SK-N-SH (cell line): ENCODE data around the gene RAD23B. TPM values are rescaled to one million over a fixed set of nuclear protein-coding genes. Genes with fewer than 3 reads are reported as not detected.
A peak's percentile ranks its signal among the peaks of the same experiment; 100 is the strongest.

Experiments used
- CTCF ChIA-PET: fragments of 300-600, 350-600 bp; formaldehyde crosslinking; extraction: SDS; loops from one replicate; lab custom pipeline; 2021; lab: Yijun Ruan, JAX
- POLR2A ChIA-PET: fragments of 350-600 bp; sonication (Branson Sonifier 250); formaldehyde crosslinking; extraction: SDS; loops from one replicate; lab custom pipeline; 2020; ENCODE audit warnings: antibody characterized with exemption, inconsistent platforms; lab: Yijun Ruan, JAX
- DNase-seq: peaks from one replicate; pipeline ENCODE4 v3.0.0; 2012
- H2AFZ ChIP-seq: fragments of 200-600 bp; sonication (generic); 2 replicates; pipeline ENCODE4 v1.8.1; 2016; ENCODE audit warnings: antibody characterized with exemption, mild to moderate bottlenecking, low read depth
- H3F3A ChIP-seq: fragments of 200-600 bp; sonication (generic); replicated peaks from 2 replicates; pipeline ENCODE3; 2016; ENCODE audit warnings: antibody characterized with exemption, mild to moderate bottlenecking; ENCODE audit not compliant: insufficient read depth
- H3K27ac ChIP-seq, 2 experiments: fragments of 200-500 bp in 1 of 2; fragments of 200-600 bp in 1 of 2; sonication (Bioruptor generic) in 1 of 2; sonication (generic), shearing (Covaris generic) in 1 of 2; 2 replicates each; pipeline versions ENCODE4 v1.5.1 to v1.6.1; 2014 to 2016; ENCODE audit warnings: low read depth in 2 of 2, inconsistent platforms in 1 of 2, low read length in 1 of 2, mild to moderate bottlenecking in 1 of 2, mixed read lengths in 1 of 2
- H3K27me3 ChIP-seq: fragments of 200-600 bp; sonication (generic), shearing (Covaris generic); 2 replicates; pipeline ENCODE4 v1.6.1; 2016; ENCODE audit warnings: mixed run types; ENCODE audit not compliant: insufficient read depth
- H3K36me3 ChIP-seq, 2 experiments: fragments of 200-500 bp in 1 of 2; fragments of 200-600 bp in 1 of 2; sonication (Bioruptor generic) in 1 of 2; sonication (generic) in 1 of 2; replicated peaks in 1 of 2; 2 replicates each; pipeline versions ENCODE3 to v1.5.1; 2014 to 2016; ENCODE audit warnings: low read length in 1 of 2, mild to moderate bottlenecking in 1 of 2; ENCODE audit not compliant: insufficient read depth in 2 of 2, control insufficient read depth in 1 of 2
- H3K4me1 ChIP-seq, 2 experiments: fragments of 200-500 bp in 1 of 2; fragments of 200-600 bp in 1 of 2; sonication (Bioruptor generic) in 1 of 2; sonication (generic), shearing (Covaris generic) in 1 of 2; 2 replicates each; pipeline versions ENCODE4 v1.5.1 to v1.6.1; 2014 to 2016; ENCODE audit warnings: low read depth in 1 of 2, low read length in 1 of 2, mixed run types in 1 of 2; ENCODE audit not compliant: insufficient read depth in 2 of 2, control insufficient read depth in 1 of 2
- H3K4me2 ChIP-seq: fragments of 200-600 bp; sonication (generic), shearing (Covaris generic); 2 replicates; pipeline ENCODE4 v1.6.1; 2017; ENCODE audit warnings: mixed run types
- H3K4me3 ChIP-seq, 2 experiments: fragments of 200-500 bp in 1 of 2; fragments of 200-600 bp in 1 of 2; sonication (Bioruptor generic) in 1 of 2; sonication (generic), shearing (Covaris generic) in 1 of 2; 2 replicates each; pipeline versions ENCODE4 v1.5.1 to v1.8.1; 2014 to 2016; ENCODE audit warnings: low read depth in 2 of 2, inconsistent platforms in 1 of 2, low read length in 1 of 2, mild to moderate bottlenecking in 1 of 2, mixed read lengths in 1 of 2, moderate library complexity in 1 of 2
- H3K79me2 ChIP-seq: fragments of 200-600 bp; sonication (generic); 2 replicates; pipeline ENCODE4 v1.8.1; 2017; ENCODE audit warnings: mild to moderate bottlenecking; ENCODE audit not compliant: insufficient read depth
- H3K9ac ChIP-seq: fragments of 200-600 bp; sonication (generic); 2 replicates; pipeline ENCODE4 v1.6.1; 2017; ENCODE audit warnings: mixed run types
- H3K9me2 ChIP-seq: fragments of 200-600 bp; sonication (generic); 2 replicates; pipeline ENCODE4 v1.6.1; 2017; ENCODE audit warnings: mixed run types
- H3K9me3 ChIP-seq: fragments of 200-600 bp; sonication (generic); 2 replicates; pipeline ENCODE4 v1.6.1; 2017; ENCODE audit warnings: mixed run types, mild to moderate bottlenecking, moderate library complexity
- H4K20me1 ChIP-seq: fragments of 200-600 bp; sonication (generic); 2 replicates; pipeline ENCODE4 v1.6.1; 2017; ENCODE audit warnings: mild to moderate bottlenecking, mixed run types; ENCODE audit not compliant: insufficient read depth
- CHD2 ChIP-seq: fragments of 150-350 bp; IDR thresholded peaks from 2 replicates; pipeline ENCODE4 v1.6.1; 2018; ENCODE audit warnings: low read length; ENCODE audit not compliant: partially characterized antibody
- EZH2phosphoT487 ChIP-seq: fragments of 200-600 bp; sonication (generic); IDR thresholded peaks from 2 replicates; pipeline ENCODE4 v1.6.1; 2017; ENCODE audit warnings: low read depth, mixed run types, mild to moderate bottlenecking, antibody characterized with exemption, moderate library complexity, borderline replicate concordance
- FOXJ3 ChIP-seq: sonication (generic); formaldehyde crosslinking; IDR thresholded peaks from 2 replicates; pipeline ENCODE4 v1.5.1; 2020; ENCODE audit warnings: mild to moderate bottlenecking, missing genetic modification reagents
- FOXM1 ChIP-seq: IDR thresholded peaks from 2 replicates; pipeline ENCODE4 v1.4.0; 2012; ENCODE audit warnings: low read depth, mild to moderate bottlenecking
- GATA2 ChIP-seq: sonication (generic); formaldehyde crosslinking; IDR thresholded peaks from 2 replicates; pipeline ENCODE4 v1.5.0; 2020; ENCODE audit warnings: mild to moderate bottlenecking, missing genetic modification reagents
- JUND ChIP-seq: IDR thresholded peaks from 2 replicates; pipeline ENCODE4 v1.4.0; 2012
- MEF2A ChIP-seq: IDR thresholded peaks from 2 replicates; pipeline ENCODE4 v1.4.0; 2012; ENCODE audit warnings: low read depth, borderline replicate concordance
- NRF1 ChIP-seq: IDR thresholded peaks from 2 replicates; pipeline ENCODE4 v1.6.1; 2012; ENCODE audit warnings: low read depth, mild to moderate bottlenecking, low read length
- RAD21 ChIP-seq: IDR thresholded peaks from 2 replicates; pipeline ENCODE4 v1.6.1; 2012; ENCODE audit warnings: mild to moderate bottlenecking, low read length
- SMC3 ChIP-seq: IDR thresholded peaks from 2 replicates; pipeline ENCODE4 v1.6.1; 2012; ENCODE audit warnings: low read depth, low read length, improper control_type of control experiment
- TCF12 ChIP-seq: IDR thresholded peaks from 2 replicates; pipeline ENCODE4 v1.4.0; 2012
- TEAD4 ChIP-seq: IDR thresholded peaks from 2 replicates; pipeline ENCODE4 v1.4.0; 2012; ENCODE audit warnings: mild to moderate bottlenecking, borderline replicate concordance; ENCODE audit not compliant: insufficient read depth
- WGBS: methylation state at CpG from one replicate; pipeline ENCODE4 v1.1.6; 2017; ENCODE audit warnings: low lambda C conversion rate; 5-methylcytosine and 5-hydroxymethylcytosine counted together
- polyA plus RNA-seq, 3 experiments: library from polyadenylated mRNA; depleted of rRNA; stranded (reverse); fragments of >200 nt; gene quantifications; 2 replicates each; pipeline ENCODE4 v1.2.3, GENCODE V29; 2012
- TF ChIP-seq, protein P1 (sequence below): IDR thresholded peaks from 2 replicates; pipeline ENCODE4 v1.6.1; 2012; ENCODE audit warnings: mild to moderate bottlenecking, low read depth, low read length, moderate library complexity
- TF ChIP-seq, protein P2 (sequence below): IDR thresholded peaks from 2 replicates; pipeline ENCODE4; 2012
- TF ChIP-seq, protein P3 (sequence below): IDR thresholded peaks from 2 replicates; pipeline ENCODE4 v1.4.0; 2012; ENCODE audit warnings: low read depth, borderline replicate concordance

The RAD23B gene
- polyA plus RNA-seq, 1 of the 3 experiments (the other 2 are of a cell fraction): 62.9 TPM

DNA sequence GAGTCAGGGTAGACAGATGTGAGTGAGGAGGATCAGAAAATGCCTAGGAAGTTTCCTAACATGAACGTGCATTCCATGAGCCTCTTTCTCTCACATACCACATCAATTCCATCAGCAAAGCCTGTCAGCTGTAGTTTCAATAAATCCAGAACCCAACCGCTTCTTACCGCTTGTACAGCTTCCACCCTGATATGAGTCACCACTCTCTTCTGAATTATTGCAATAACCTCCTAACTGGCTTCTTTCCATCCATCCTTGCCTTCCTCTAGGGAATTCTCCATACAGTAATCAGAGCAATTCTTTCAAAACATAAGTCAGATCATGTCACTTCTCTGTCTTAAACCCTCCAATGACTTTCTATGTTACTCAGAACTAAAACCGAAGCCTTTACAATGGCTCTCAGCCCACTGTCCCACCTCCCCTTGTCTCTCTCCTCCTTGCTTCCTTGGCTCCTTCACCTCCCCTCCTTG is 8.1 kb upstream of the RAD23B start (continued):
- TF ChIP-seq CHD2 (no peak), EZH2phosphoT487 (no peak), FOXM1 (peak; percentile 85; the same call in 1 of the 2 replicates), NRF1 (no peak)
- TF ChIP-seq, protein P1, sequence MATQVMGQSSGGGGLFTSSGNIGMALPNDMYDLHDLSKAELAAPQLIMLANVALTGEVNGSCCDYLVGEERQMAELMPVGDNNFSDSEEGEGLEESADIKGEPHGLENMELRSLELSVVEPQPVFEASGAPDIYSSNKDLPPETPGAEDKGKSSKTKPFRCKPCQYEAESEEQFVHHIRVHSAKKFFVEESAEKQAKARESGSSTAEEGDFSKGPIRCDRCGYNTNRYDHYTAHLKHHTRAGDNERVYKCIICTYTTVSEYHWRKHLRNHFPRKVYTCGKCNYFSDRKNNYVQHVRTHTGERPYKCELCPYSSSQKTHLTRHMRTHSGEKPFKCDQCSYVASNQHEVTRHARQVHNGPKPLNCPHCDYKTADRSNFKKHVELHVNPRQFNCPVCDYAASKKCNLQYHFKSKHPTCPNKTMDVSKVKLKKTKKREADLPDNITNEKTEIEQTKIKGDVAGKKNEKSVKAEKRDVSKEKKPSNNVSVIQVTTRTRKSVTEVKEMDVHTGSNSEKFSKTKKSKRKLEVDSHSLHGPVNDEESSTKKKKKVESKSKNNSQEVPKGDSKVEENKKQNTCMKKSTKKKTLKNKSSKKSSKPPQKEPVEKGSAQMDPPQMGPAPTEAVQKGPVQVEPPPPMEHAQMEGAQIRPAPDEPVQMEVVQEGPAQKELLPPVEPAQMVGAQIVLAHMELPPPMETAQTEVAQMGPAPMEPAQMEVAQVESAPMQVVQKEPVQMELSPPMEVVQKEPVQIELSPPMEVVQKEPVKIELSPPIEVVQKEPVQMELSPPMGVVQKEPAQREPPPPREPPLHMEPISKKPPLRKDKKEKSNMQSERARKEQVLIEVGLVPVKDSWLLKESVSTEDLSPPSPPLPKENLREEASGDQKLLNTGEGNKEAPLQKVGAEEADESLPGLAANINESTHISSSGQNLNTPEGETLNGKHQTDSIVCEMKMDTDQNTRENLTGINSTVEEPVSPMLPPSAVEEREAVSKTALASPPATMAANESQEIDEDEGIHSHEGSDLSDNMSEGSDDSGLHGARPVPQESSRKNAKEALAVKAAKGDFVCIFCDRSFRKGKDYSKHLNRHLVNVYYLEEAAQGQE: peak; percentile 44; the same call in 1 of the 2 replicates
- TF ChIP-seq, all 33 proteins: peak for 16

DNA sequence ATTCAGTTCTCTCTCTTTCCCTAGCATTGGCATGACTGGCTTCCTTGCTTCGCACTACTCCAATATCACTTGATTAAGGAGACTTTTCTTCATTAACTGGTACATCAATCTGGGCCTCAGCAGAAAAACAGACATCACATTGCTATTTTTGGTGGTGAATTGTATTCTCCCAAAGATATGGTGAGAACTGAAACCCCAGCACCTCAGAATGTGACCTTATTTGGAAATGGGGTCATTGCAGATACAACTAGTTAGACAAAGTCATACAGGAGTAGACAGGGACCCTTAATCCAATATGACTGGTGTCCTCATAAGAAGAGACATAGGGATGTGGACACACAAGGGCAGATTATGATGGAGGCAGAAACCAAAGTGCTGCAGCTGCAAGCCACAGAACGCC is 7.5 kb upstream of the RAD23B start:
- peak overlapping the region; percentile 59 to 79; a peak in 3 of 4 replicates for H3K27ac ChIP-seq
- 98% methylated on average over 2 of the region's 2 CpGs for WGBS

DNA sequence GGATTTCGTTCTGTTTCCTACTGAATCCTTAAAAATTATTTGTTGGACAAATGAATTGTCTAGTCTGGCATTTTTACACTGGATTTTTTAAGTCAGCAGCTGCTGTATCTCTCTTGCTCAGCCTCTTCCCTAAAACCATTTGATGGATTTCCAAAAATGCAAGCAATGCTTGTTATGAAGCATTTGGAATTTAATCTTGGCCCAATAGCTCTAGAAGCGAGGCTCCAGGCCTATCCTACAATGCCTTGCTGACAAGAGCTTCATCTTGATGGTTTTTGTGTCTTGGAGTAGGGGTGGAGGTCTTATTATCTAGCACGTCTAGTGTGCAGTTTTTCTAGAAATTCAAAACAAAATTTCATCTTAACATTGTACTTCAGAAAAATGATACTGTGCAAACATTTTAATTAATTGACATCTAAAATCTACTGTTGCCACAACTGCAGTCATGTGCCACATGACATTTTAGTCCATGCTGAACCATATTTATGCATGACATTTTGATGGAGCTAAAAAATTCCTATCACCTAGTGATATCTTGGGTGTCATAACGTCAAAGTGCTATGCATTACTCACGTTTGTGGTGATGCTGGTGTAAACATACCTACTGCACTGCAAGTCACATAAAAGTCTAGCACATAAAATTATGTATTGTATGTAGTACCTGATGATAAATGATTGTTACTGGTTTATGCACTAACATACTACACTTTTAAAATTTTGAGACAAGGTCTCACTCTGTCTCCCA is 5.9 kb upstream of the RAD23B start:
- H3K4me1 ChIP-seq: peaks cover 5 to 13% of the 10 kb centered on the region in 2 experiments; a peak in 2 of 4 replicates
- no peaks in the 10 kb centered on the region for H3K27me3 ChIP-seq
- H3K4me3 ChIP-seq: no peak overlapping the region
- H4K20me1 ChIP-seq: no peaks in the 10 kb centered on the region
- H3K36me3 ChIP-seq: no peaks in the 10 kb centered on the region
- no peaks in the 10 kb centered on the region for H3K79me2 ChIP-seq
- ChIA-PET POLR2A (no interaction called here), CTCF (no interaction called here)
- no peaks in the 10 kb centered on the region for H3K9me2 ChIP-seq
- TF ChIP-seq TCF12 (peak; percentile 47; the same call in 1 of the 2 replicates), RAD21 (no peak), MEF2A (no peak), TEAD4 (peak; percentile 39; the same call in 1 of the 2 replicates)
- TF ChIP-seq, protein P2, sequence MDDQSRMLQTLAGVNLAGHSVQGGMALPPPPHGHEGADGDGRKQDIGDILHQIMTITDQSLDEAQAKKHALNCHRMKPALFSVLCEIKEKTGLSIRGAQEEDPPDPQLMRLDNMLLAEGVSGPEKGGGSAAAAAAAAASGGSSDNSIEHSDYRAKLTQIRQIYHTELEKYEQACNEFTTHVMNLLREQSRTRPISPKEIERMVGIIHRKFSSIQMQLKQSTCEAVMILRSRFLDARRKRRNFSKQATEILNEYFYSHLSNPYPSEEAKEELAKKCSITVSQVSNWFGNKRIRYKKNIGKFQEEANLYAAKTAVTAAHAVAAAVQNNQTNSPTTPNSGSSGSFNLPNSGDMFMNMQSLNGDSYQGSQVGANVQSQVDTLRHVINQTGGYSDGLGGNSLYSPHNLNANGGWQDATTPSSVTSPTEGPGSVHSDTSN: peak; percentile 28; the same call in 1 of the 2 replicates
- TF ChIP-seq, protein P3, sequence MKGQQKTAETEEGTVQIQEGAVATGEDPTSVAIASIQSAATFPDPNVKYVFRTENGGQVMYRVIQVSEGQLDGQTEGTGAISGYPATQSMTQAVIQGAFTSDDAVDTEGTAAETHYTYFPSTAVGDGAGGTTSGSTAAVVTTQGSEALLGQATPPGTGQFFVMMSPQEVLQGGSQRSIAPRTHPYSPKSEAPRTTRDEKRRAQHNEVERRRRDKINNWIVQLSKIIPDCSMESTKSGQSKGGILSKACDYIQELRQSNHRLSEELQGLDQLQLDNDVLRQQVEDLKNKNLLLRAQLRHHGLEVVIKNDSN: no peak
- H3F3A ChIP-seq: peaks cover 16% of the 10 kb centered on the region
- no peak overlapping the region for H3K4me2 ChIP-seq
- H3K27ac ChIP-seq: no peak overlapping the region
- DNase-seq: no peak
- no peak overlapping the region for H3K9ac ChIP-seq
- no peaks in the 10 kb centered on the region for H3K9me3 ChIP-seq
- 63% methylated on average over 5 of the region's 5 CpGs for WGBS
- no peak overlapping the region for H2AFZ ChIP-seq

More for the DNA sequence above, 7.5 kb upstream of the RAD23B start:
- TF ChIP-seq JUND: no peak
- no peak for TF ChIP-seq FOXJ3 (CRISPR knock-in tag)
- no peak for TF ChIP-seq RAD21
- TF ChIP-seq SMC3: no peak
- no peak for TF ChIP-seq GATA2 (CRISPR knock-in tag)
- TF ChIP-seq EZH2phosphoT487: no peak
- TF ChIP-seq FOXM1: no peak
- Histone ChIP-seq H4K20me1 (no peaks in the 10 kb centered on the region), H3K9me3 (no peaks in the 10 kb centered on the region), H3K4me2 (peak overlapping the region; percentile 35), H3K36me3 (no peaks in the 10 kb centered on the region), H3K27me3 (no peaks in the 10 kb centered on the region), H3F3A (peaks cover 16% of the 10 kb centered on the region), H3K4me1 (peaks cover 0 to 14% of the 10 kb centered on the region in 2 experiments; a peak in 1 of 4 replicates), H3K9ac (no peak overlapping the region), H3K79me2 (no peaks in the 10 kb centered on the region), H2AFZ (no peak overlapping the region), H3K4me3 (no peak overlapping the region), H3K9me2 (no peaks in the 10 kb centered on the region)
- no peak for DNase-seq
- ChIA-PET CTCF (no interaction called here), POLR2A (no interaction called here)
